Liver (tissue), 9 donors: ENCODE results near the gene STMN1. TPM values are rescaled to one million over a fixed set of nuclear protein-coding genes. Genes with fewer than 3 reads are reported as not detected.

Experiments
- DNase-seq: peaks from one replicate; pipeline ENCODE4 v3.0.0-alpha.2; 2017; ENCODE audit warnings: low spot score
- H3K27ac ChIP-seq, 2 donors: one replicate each; pipeline ENCODE4 v1.7.0; 2013; ENCODE audit warnings: inconsistent platforms in 2 of 2, low read length in 2 of 2, control low read depth in 1 of 2, low read depth in 1 of 2, mild to moderate bottlenecking in 1 of 2
- H3K27me3 ChIP-seq, 4 donors: one replicate each; pipeline versions ENCODE4 v1.6.1 to v1.7.0; 2013; ENCODE audit warnings: low read length in 3 of 4, inconsistent platforms in 1 of 4, mild to moderate bottlenecking in 1 of 4, moderate library complexity in 1 of 4; ENCODE audit not compliant: control insufficient read depth in 4 of 4, insufficient read depth in 4 of 4
- H3K36me3 ChIP-seq, 4 donors: one replicate each; pipeline versions ENCODE4 v1.6.1 to v1.7.0; 2013; ENCODE audit warnings: low read length in 3 of 4, mild to moderate bottlenecking in 3 of 4, low read depth in 1 of 4, moderate library complexity in 1 of 4; ENCODE audit not compliant: control insufficient read depth in 4 of 4, insufficient read depth in 3 of 4
- H3K4me1 ChIP-seq, 4 donors: one replicate each; pipeline versions ENCODE4 v1.6.1 to v1.7.0; 2013; ENCODE audit warnings: low read length in 3 of 4, mild to moderate bottlenecking in 3 of 4, moderate library complexity in 1 of 4; ENCODE audit not compliant: control insufficient read depth in 4 of 4, insufficient read depth in 4 of 4
- H3K4me3 ChIP-seq, 3 donors: one replicate each; pipeline versions ENCODE4 v1.6.1 to v1.7.0; 2013; ENCODE audit warnings: low read length in 3 of 3, control low read depth in 1 of 3, low read depth in 1 of 3, mild to moderate bottlenecking in 1 of 3
- H3K9ac ChIP-seq, 2 donors: one replicate each; pipeline ENCODE4 v1.7.0; 2013; ENCODE audit warnings: low read length in 2 of 2, mild to moderate bottlenecking in 2 of 2, moderate library complexity in 2 of 2, control low read depth in 1 of 2, low read depth in 1 of 2
- H3K9me3 ChIP-seq, 4 donors: one replicate each; pipeline versions ENCODE4 v1.6.1 to v1.7.0; 2013; ENCODE audit warnings: low read length in 3 of 4; ENCODE audit not compliant: control insufficient read depth in 4 of 4
- ATF3 ChIP-seq: IDR thresholded peaks from 2 replicates; pipeline ENCODE4 v1.6.1; 2016; ENCODE audit warnings: antibody characterized with exemption
- CTCF ChIP-seq: fragments of 150-350 bp; IDR thresholded peaks from 2 replicates; pipeline ENCODE4 v1.5.1; 2017; ENCODE audit warnings: improper control_type of control experiment, low read depth, low read length; ENCODE audit not compliant: missing input control
- FOXA1 ChIP-seq: IDR thresholded peaks from 2 replicates; pipeline ENCODE4 v1.6.1; 2016; ENCODE audit warnings: antibody characterized with exemption
- FOXA2 ChIP-seq: IDR thresholded peaks from 2 replicates; pipeline ENCODE4 v1.6.1; 2016; ENCODE audit warnings: antibody characterized with exemption
- GABPA ChIP-seq, 2 donors: IDR thresholded peaks in 1 of 2; conservative IDR thresholded peaks in 1 of 2; 2 replicates each; pipeline ENCODE4 v1.6.1; 2016; ENCODE audit warnings: antibody characterized with exemption in 2 of 2, mild to moderate bottlenecking in 1 of 2, moderate library complexity in 1 of 2
- HNF4A ChIP-seq, 2 donors: conservative IDR thresholded peaks; 2 replicates each; pipeline ENCODE4 v1.6.1; 2016; ENCODE audit warnings: antibody characterized with exemption in 2 of 2, mild to moderate bottlenecking in 2 of 2
- HNF4G ChIP-seq: IDR thresholded peaks from 2 replicates; pipeline ENCODE4 v1.6.1; 2016; ENCODE audit warnings: antibody characterized with exemption
- JUND ChIP-seq, 2 donors: IDR thresholded peaks; 2 replicates each; pipeline ENCODE4 v1.6.1; 2016; ENCODE audit warnings: antibody characterized with exemption in 2 of 2
- NR2F2 ChIP-seq: IDR thresholded peaks from 2 replicates; pipeline ENCODE4 v1.6.1; 2016; ENCODE audit warnings: antibody characterized with exemption
- RAD21 ChIP-seq, 2 donors: IDR thresholded peaks; 2 replicates each; pipeline ENCODE4 v1.6.1; 2016; ENCODE audit warnings: antibody characterized with exemption in 2 of 2, mild to moderate bottlenecking in 2 of 2
- REST ChIP-seq: IDR thresholded peaks from 2 replicates; pipeline ENCODE4 v1.6.1; 2016; ENCODE audit warnings: antibody characterized with exemption, mild to moderate bottlenecking
- SP1 ChIP-seq: IDR thresholded peaks from 2 replicates; pipeline ENCODE4 v1.6.1; 2018; ENCODE audit warnings: antibody characterized with exemption, mild to moderate bottlenecking
- TAF1 ChIP-seq: conservative IDR thresholded peaks from 2 replicates; pipeline ENCODE4 v1.6.1; 2016; ENCODE audit warnings: antibody characterized with exemption, mild to moderate bottlenecking
- YY1 ChIP-seq: IDR thresholded peaks from 2 replicates; pipeline ENCODE4 v1.6.1; 2016; ENCODE audit warnings: antibody characterized with exemption, mild to moderate bottlenecking
- ZBTB33 ChIP-seq: IDR thresholded peaks from 2 replicates; pipeline ENCODE4 v1.6.1; 2016; ENCODE audit warnings: antibody characterized with exemption
- WGBS: extraction: QIAGEN DNeasy Blood & Tissue Kit; methylation state at CpG from one replicate; pipeline ENCODE4 v1.1.7; 2013; 5-methylcytosine and 5-hydroxymethylcytosine counted together
- polyA plus RNA-seq, 2 donors: library from polyadenylated mRNA; stranded (reverse) in 1 of 2; unstranded in 1 of 2; fragments of 200-250 nt in 1 of 2; fragments of >200 nt in 1 of 2; fragmentation: Nextera tagmentation in 1 of 2; extraction: Ambion mirVana in 1 of 2; gene quantifications; one replicate each; pipeline versions ENCODE4 v1.2.1 to v1.2.3, GENCODE V29; 2013 to 2015
- total RNA-seq, 2 donors: library from RNA; depleted of rRNA; stranded (reverse); fragments of >200 nt; gene quantifications; one replicate each; pipeline ENCODE4 v1.2.3, GENCODE V29; 2014
- donor health status: healthy.
- donor health status: healthy.
- donor health status: healthy.
- donor health status: healthy.
- donor health status: healthy.

STMN1 gene
- total and polyA plus RNA-seq, 4 donors: 0.75 to 40.1 (median 17.8) TPM

- no peaks in the 10 kb centered on the region for H3K9me3 ChIP-seq
- no peaks in the 10 kb centered on the region for H3K27me3 ChIP-seq
- no peak overlapping the region for H3K4me3 ChIP-seq
- H3K36me3 ChIP-seq: no peaks in the 10 kb centered on the region
- no peak for TF ChIP-seq ZBTB33
- no peak for TF ChIP-seq GABPA (IDR thresholded peaks at IDR 0.05 in 1 of 2, conservative IDR thresholded peaks at IDR 0.05 in 1 of 2)
- no peak for TF ChIP-seq SP1
- TF ChIP-seq YY1: no peak
- no peak for TF ChIP-seq NR2F2
- no peak for TF ChIP-seq TAF1
- TF ChIP-seq HNF4G: no peak
- TF ChIP-seq FOXA1: no peak
- no peak for TF ChIP-seq ATF3
- no peak for TF ChIP-seq REST
- no peak for TF ChIP-seq RAD21 (IDR thresholded peaks at IDR 0.05)
- TF ChIP-seq HNF4A (conservative IDR thresholded peaks at IDR 0.05): no peak
- TF ChIP-seq FOXA2: no peak
- WGBS: 87% methylated on average over 11 of the region's 11 CpGs
- peaks cover 2 to 13% (median 11%) of the 10 kb centered on the region in 4 donors for H3K4me1 ChIP-seq
- H3K9ac ChIP-seq: no peak overlapping the region
- no peak overlapping the region for H3K27ac ChIP-seq
- DNase-seq: no peak
These were observed 12.4 kb upstream of the STMN1 start for GRCh38 chr1:25918615-25919014.

- H3K36me3 ChIP-seq: no peaks in the 10 kb centered on the region
- no peak for TF ChIP-seq SP1
- no peak for TF ChIP-seq TAF1
- no peak for TF ChIP-seq JUND (IDR thresholded peaks at IDR 0.05)
- TF ChIP-seq CTCF: no peak
- WGBS: 45% methylated on average over 5 of the region's 5 CpGs
- no peak for DNase-seq
- H3K4me1 ChIP-seq: peaks cover 2 to 8% (median 5%) of the 10 kb centered on the region in 4 donors
- H3K4me3 ChIP-seq: no peak overlapping the region
- H3K27me3 ChIP-seq: no peaks in the 10 kb centered on the region
- no peaks in the 10 kb centered on the region for H3K9me3 ChIP-seq
- H3K27ac ChIP-seq: no peak overlapping the region
- no peak overlapping the region for H3K9ac ChIP-seq
These were observed 11.8 kb upstream of the STMN1 start for GRCh38 chr1:25917996-25918395.
